Measurements from ENCODE around the gene DDX41. TPM values are rescaled to one million over a fixed set of nuclear protein-coding genes. Genes with fewer than 3 reads are reported as not detected.
A peak's percentile ranks its signal among the peaks of the same experiment; 100 is the strongest.

Gene DDX41
- total and polyA plus RNA-seq, 11 donors: 24.4 to 65.4 (median 37.7) TPM

GRCh38 chr5:177528631-177529030 is 11.9 kb upstream of the DDX41 start:
- no peaks in the 10 kb centered on the region for H3K9me3 ChIP-seq
- no peak overlapping the region for H3K27ac ChIP-seq
- H3K36me3 ChIP-seq: peaks cover 0 to 99% (median 95%) of the 10 kb centered on the region in 9 donors
- peaks cover 0 to 22% (median 0%) of the 10 kb centered on the region in 12 donors for H3K4me1 ChIP-seq
- DNase-seq (peak in 1 of 5 donors; percentile 9), ATAC-seq (no peak)
- no peak overlapping the region for H3K4me3 ChIP-seq
- intact Hi-C loops (cut with DNase I): no loop called here
- TF ChIP-seq CTCF (IDR thresholded peaks at IDR 0.05): no peak
- H3K27me3 ChIP-seq: no peaks in the 10 kb centered on the region
- 86 to 91% (median 89%) methylated on average over 10 of the region's 10 CpGs for WGBS, 4 donors

GRCh38 chr5:177527595-177527994 is 10.8 kb upstream of the DDX41 start:
- Histone ChIP-seq H3K27me3 (no peaks in the 10 kb centered on the region), H3K36me3 (peaks cover 0 to 100% (median 98%) of the 10 kb centered on the region in 9 donors), H3K27ac (no peak overlapping the region), H3K4me3 (no peak overlapping the region), H3K9me3 (no peaks in the 10 kb centered on the region), H3K4me1 (peaks cover 0 to 22% (median 0%) of the 10 kb centered on the region in 12 donors)
- 92 to 95% (median 94%) methylated on average over 8 of the region's 8 CpGs for WGBS, 4 donors
- no peak for ATAC-seq
- peak in 2 of 5 donors; percentile 4 to 11 for DNase-seq
- TF ChIP-seq CTCF (IDR thresholded peaks at IDR 0.05) (no peak), POLR2A (IDR thresholded peaks at IDR 0.05) (no peak)
- intact Hi-C loops (cut with DNase I): no loop called here

DNA sequence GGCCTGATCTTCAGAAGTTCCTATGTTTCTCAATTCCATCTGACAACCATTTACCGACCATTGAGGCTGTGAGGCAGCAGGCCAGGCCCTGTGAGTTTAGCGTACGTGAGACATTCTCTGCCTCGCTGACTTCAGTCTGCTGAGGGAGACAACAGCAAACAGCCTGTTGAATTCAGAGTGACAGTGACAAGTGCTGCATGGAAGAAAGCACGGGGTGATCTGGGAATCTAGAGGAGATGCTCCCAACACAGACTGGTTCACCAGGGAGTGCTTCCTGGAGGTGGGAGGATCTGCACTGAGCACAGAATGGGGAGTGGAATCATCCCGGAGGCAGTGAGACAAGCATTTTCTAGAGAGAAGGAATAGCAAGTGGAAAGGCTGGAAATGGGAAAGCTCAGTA is 10.0 kb upstream of the DDX41 start:
- H3K9me3 ChIP-seq: no peaks in the 10 kb centered on the region
- no peak overlapping the region for H3K27ac ChIP-seq
- TF ChIP-seq POLR2A (IDR thresholded peaks at IDR 0.05) (no peak), CTCF (IDR thresholded peaks at IDR 0.05) (no peak)
- H3K27me3 ChIP-seq: no peaks in the 10 kb centered on the region
- DNase-seq: peak in 2 of 5 donors; percentile 2 to 9
- intact Hi-C loops (cut with DNase I): no loop called here
- H3K36me3 ChIP-seq: peaks cover 0 to 100% (median 95%) of the 10 kb centered on the region in 9 donors
- ATAC-seq: no peak
- H3K4me1 ChIP-seq: peaks cover 0 to 22% (median 0%) of the 10 kb centered on the region in 12 donors
- H3K4me3 ChIP-seq: no peak overlapping the region
- WGBS, 4 donors: 88 to 92% (median 90%) methylated on average over 6 of the region's 6 CpGs

DNA sequence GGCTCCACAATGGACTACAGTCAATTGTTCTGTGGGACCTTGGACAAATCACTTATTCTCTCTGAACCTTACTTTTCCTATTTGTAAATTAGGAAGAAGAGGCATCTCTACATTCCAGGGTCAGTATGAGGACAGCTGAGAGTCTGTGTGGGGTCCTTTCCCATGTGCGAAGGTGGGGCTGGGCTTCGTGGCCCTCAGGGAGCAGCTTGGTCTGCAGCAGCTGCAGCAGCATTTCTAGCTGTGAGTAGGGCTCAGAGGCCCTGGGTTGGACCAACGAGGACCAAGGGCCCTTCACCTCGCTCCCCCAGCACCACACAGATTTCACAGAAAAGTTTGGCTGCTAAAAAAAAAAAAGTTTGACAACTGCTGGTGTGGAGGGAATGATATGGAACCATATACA is 9.4 kb upstream of the DDX41 start:
- no peaks in the 10 kb centered on the region for H3K9me3 ChIP-seq
- no peak overlapping the region for H3K27ac ChIP-seq
- DNase-seq (peak in 2 of 5 donors; percentile 2 to 10), ATAC-seq (no peak)
- intact Hi-C loops (cut with DNase I): no loop called here
- H3K4me1 ChIP-seq: peaks cover 0 to 21% (median 0%) of the 10 kb centered on the region in 12 donors
- H3K36me3 ChIP-seq: peaks cover 0 to 100% (median 95%) of the 10 kb centered on the region in 9 donors
- 87 to 96% (median 89%) methylated on average over 4 of the region's 4 CpGs for WGBS, 4 donors
- no peak for TF ChIP-seq POLR2A (IDR thresholded peaks at IDR 0.05)
- TF ChIP-seq CTCF (IDR thresholded peaks at IDR 0.05): no peak
- H3K4me3 ChIP-seq: no peak overlapping the region
- no peaks in the 10 kb centered on the region for H3K27me3 ChIP-seq

Measured in heart left ventricle (tissue), 16 donors.